ES-I3 (cell line): ENCODE measurements around the gene CACNB4.
A peak's percentile ranks its signal among the peaks of the same experiment; 100 is the strongest.
"Not testable (repeated sequence)": the region's sequence is repeated elsewhere in the genome, so short reads cannot be mapped to it uniquely, and the experiment has no call there.

ENCODE experiments used
- H3K36me3 ChIP-seq: 2 replicates; pipeline ENCODE4 v1.6.1; 2013; ENCODE audit warnings: mild to moderate bottlenecking, low read length, control low read depth, moderate library complexity; ENCODE audit not compliant: insufficient read depth
- H3K4me1 ChIP-seq: 2 replicates; pipeline ENCODE4 v1.6.1; 2013; ENCODE audit warnings: mild to moderate bottlenecking, control low read depth, low read length; ENCODE audit not compliant: insufficient read depth
- H3K9ac ChIP-seq: 2 replicates; pipeline ENCODE4 v1.6.1; 2013; ENCODE audit warnings: low read depth, mild to moderate bottlenecking, low read length, moderate library complexity
- H3K9me3 ChIP-seq: 2 replicates; pipeline ENCODE4 v1.6.1; 2013; ENCODE audit warnings: mild to moderate bottlenecking, low read length, moderate library complexity; ENCODE audit not compliant: control insufficient read depth, insufficient read depth

CACNB4 gene

DNA sequence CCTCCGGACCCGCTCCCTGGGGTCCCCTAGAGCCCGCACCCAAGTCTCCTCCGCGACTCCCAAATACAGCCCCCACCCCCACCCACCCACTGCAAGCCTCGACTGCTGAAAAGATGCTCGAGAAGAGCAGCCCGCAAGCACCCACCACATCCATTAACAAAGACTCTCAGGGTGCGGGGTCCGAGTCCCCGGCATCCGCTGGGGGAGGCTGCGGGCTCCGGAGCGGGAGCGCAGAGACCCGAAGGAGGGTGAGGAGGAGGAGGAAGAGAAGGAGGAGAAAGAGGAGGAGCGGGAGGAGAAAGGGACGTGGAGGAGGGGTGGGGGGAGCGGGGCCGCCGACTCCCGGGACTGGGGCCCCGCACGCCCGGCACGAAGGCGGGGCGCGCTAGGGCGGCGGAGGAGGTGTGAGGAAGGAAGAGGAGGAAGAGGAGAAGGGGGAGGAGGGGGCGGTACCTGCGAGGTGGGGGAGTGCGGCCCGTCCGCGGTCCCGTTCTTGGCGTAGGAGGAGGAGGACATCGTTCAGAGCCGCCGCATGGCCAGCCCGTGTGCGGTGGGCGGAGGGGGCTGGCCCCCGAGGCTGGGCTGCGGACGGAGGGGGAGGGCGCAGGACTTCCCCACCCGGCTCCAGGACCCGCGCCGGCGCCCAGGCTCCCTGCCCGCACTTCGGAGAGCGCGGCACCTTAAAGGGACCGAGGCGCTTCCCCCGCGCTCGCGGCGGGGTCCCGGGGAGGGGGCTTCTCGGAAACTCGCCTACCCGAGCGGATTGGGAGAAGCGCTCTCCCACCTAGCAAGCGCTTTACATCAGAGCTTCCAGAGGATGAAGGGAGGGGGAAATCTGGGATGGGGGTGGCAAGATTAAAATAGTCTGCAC is at the start of gene CACNB4:
TSS of gene CACNB4 (minus strand) at position 549 of the 871 bp plus-strand sequence.
- Histone ChIP-seq H3K9ac (peak within 1 kb of the TSS; percentile 56), H3K4me1 (no peaks in the 10 kb centered on the region), H3K36me3 (no peaks in the 10 kb centered on the region), H3K9me3 (no peaks in the 10 kb centered on the region)

DNA sequence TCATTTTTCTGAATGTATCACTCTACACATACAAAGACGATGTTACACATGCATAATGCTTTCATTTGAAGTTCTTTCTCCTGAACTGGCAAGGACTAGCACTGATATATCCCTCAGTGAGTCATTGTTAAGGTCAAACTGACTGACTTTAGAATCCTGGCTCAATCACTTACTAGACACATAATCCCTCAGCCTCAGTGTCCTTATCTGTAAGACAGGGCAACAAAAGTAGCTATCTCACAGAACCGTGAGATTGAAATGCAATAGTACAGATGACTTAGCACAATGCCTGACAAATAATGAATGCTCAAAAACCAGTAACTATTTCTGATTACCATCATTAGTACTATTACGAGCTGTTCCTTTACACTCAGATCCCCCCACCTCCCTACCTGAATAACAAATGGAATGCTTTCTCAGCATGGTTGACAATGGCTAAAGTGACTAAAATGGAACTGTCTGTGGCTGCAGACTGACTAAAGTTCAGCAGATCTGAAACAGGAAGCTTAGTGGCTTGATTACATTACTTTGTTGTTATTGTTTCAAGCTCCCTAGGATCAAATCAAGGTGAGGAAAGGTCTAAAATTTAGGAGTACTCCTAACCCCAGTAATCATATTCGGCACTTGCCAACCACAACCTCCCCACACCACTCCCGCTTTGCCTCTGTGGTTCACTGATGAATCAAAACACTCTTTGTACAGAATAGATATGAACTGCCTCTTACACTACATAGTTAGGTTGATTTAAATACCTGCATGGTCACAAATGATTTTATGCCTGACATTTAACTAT is 35.8 kb upstream of the CACNB4 start:
- H3K9me3 ChIP-seq, result no peaks in the 10 kb centered on the region
- H3K4me1 ChIP-seq, result peaks cover 10% of the 10 kb centered on the region
- H3K9ac ChIP-seq, result no peak overlapping the region
- H3K36me3 ChIP-seq, result no peaks in the 10 kb centered on the region

DNA sequence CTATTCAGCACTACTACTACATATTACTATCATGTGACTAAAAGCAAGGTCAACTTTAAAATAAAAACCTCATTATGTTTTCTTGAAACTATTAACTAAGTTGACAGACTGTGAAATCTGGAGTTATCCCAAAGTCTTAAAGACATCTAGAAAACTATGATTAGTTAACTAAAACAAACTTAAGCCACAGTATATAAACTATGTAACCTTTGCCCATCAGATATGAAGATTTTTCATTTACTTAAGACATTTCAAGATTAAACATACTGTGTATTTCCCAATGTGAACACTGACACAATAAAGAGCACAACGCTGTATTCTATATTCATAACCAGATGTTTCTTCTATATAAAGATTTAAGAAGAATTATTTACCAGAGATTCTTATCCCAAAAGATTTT is 33.5 kb upstream of the CACNB4 start:
- H3K36me3 ChIP-seq, result no peaks in the 10 kb centered on the region
- H3K4me1 ChIP-seq, result peaks cover 10% of the 10 kb centered on the region

DNA sequence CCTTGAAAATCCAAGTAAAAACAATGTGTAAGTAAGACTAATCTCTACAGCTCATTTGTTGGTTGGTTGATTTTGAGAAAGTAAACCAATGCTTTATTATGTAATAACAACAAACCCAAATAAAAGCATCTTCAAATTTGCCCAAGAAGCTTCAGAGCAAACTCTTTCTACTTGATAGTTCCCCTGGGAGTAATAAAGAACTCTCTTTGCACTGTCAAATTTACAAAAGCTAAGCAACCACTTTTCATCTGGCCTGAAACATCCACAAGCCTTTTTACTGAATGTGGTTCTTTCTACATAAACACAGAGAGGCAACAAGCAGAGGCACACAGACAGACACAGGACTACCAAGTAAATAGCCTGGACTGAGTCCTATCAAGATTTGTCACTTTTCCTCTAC is 28.8 kb upstream of the CACNB4 start:
- H3K9me3 ChIP-seq, result no peaks in the 10 kb centered on the region

More for the DNA sequence above, 33.5 kb upstream of the CACNB4 start:
- Histone ChIP-seq H3K9me3 (no peaks in the 10 kb centered on the region), H3K9ac (no peak overlapping the region)

DNA sequence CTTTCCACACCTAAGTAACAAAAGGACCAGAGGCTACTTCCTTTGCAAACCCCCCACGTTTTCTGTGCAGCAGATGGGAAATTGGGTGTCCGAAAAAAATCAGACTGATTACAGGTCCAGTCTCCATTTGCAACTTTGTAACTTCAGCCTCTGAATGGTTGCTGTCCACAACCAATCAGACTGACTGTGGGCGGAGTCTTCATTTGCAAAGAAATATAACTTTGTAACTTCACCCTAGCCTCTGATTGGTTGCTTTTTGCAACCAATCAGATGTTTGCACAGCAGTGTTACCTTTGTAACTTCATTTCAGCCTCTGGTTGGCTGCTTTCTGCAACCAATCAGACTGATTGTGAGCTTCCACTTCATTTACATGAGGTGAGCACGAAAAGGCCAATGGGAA is 27.8 kb upstream of the CACNB4 start:
- no peaks in the 10 kb centered on the region for H3K36me3 ChIP-seq
- no peak overlapping the region for H3K9ac ChIP-seq
- no peaks in the 10 kb centered on the region for H3K4me1 ChIP-seq
- no peaks in the 10 kb centered on the region for H3K9me3 ChIP-seq

More for the DNA sequence above, 28.8 kb upstream of the CACNB4 start:
- no peaks in the 10 kb centered on the region for H3K36me3 ChIP-seq
- no peaks in the 10 kb centered on the region for H3K4me1 ChIP-seq
- H3K9ac ChIP-seq, result no peak overlapping the region

DNA sequence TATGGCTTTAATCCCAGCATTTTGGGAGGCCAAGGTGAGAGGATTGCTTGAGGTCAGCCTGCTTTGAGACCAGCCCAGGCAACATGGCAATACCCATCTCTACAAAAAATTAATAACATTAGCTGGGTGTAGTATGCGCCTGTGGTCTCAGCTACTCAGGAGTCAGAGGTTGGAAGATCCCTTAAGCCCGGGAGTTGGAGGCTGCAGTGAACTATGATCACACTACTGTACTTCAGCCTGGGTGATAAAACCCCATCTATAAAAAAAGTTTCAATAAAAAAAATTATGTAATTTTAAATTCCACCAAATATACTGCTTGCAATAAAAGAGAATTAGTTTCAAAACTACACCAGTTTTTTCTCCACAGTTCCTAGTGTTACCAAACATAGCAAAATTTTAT is 23.3 kb upstream of the CACNB4 start:
- no peaks in the 10 kb centered on the region for H3K9me3 ChIP-seq
- H3K36me3 ChIP-seq, result no peaks in the 10 kb centered on the region
- no peak overlapping the region for H3K9ac ChIP-seq
- peaks cover 7% of the 10 kb centered on the region; the same call in 1 of the 2 replicates for H3K4me1 ChIP-seq

DNA sequence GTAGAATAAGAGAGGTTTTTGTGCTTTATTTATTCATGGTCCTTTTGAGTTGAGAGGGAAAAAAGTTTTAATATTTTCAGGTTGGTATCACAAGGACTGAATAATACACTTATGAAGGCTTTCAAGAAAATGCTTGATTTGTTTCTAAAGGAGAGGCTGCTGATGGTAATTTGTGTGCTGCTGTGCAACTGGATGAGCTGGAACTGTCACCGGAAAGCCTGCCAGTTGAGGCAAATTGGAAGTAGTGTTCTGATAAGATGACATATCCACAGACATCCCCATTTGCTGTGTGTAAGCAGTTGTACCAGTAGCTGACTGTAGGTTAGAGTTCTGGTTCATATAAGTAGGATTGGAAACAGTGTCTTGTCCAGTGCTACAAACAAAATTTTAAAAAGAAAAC is 21.6 kb upstream of the CACNB4 start:
- peaks cover 7% of the 10 kb centered on the region; the same call in 1 of the 2 replicates for H3K4me1 ChIP-seq
- H3K9ac ChIP-seq, result no peak overlapping the region
- H3K9me3 ChIP-seq, result no peaks in the 10 kb centered on the region
- H3K36me3 ChIP-seq, result no peaks in the 10 kb centered on the region

DNA sequence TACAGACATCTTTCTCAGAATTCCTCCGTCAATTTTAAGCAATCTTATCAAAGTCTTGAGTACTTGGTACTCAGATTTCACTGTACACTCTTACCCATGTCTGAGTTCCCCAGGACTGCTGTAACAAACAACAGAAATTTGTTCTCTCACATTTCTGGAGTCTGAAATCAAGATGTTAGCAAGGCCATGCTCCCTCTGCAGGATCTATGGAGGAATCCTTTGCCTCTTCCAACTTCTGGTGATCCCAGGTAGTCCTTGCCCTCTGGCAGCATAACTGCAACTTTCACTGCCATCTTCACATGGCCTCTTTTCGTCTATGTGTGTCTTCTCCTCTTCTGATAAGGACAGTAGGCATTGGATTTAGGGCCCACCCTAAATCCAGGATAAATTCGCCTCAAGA is 17.1 kb upstream of the CACNB4 start:
- no peak overlapping the region for H3K9ac ChIP-seq
- H3K9me3 ChIP-seq, result no peaks in the 10 kb centered on the region
- H3K4me1 ChIP-seq, result peaks cover 7% of the 10 kb centered on the region; the same call in 1 of the 2 replicates
- no peaks in the 10 kb centered on the region for H3K36me3 ChIP-seq

DNA sequence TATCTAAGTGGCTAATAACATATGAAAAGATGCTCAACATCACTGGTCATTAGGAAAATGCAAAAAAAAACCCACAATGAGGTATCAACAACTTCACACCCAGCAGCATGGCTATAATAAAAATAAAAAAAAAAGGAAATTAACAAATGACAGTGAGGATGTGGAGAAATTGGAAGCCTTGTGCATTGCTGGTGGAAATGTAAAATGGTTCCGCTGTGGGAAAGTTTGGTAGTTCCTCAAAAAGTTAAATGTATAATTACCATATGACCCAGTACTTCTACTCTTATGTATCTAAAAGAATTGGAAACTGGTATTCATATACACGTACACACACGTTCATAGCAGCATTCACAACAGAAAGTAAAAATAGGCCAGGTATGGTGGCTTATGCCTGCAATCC is 15.5 kb upstream of the CACNB4 start:
- Histone ChIP-seq H3K9me3 (no peaks in the 10 kb centered on the region), H3K4me1 (peaks cover 3% of the 10 kb centered on the region; the same call in 1 of the 2 replicates), H3K9ac (no peak overlapping the region), H3K36me3 (no peaks in the 10 kb centered on the region)

DNA sequence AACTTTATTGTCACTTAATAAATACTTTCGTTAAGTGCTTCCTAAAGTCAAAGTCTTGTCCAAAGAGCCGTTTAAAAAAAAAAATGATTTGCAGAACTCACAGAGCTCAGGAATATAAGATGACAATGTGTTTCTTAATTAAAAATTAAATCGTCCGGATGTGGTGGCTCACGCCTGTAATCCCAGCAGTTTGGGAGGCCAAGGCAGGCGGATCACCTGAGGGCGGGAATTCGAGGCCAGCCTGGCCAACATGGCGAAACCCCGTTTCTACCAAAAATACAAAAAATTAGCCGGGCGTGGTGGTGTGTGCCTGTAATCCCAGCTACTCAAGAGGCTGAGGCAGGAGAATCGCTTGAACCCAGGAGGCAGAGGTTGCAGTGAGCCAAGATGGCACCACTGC is 8.3 kb upstream of the CACNB4 start:
- H3K36me3 ChIP-seq, H3K9me3 ChIP-seq, H3K9ac ChIP-seq, H3K4me1 ChIP-seq: not testable (repeated sequence)

DNA sequence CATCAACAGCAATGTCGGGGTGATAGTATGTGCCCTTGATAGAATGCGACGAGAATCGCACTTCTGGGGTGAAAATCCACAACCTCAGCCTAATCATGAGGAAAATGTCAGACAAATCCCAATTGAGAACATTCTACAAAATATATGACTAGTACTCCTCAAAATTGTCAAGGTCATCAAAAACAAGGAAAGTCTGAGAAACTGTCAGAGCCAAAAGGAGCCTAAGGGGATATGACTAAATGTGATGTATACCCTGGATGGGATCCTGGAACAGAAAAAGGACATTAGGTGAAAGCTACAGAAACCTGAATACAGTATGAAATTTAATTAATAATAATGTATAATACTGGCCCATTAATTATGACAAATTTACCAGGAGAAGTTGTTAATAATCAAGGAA is 7.6 kb upstream of the CACNB4 start:
- Histone ChIP-seq H3K4me1 (no peaks in the 10 kb centered on the region), H3K9ac (no peak overlapping the region), H3K9me3 (no peaks in the 10 kb centered on the region), H3K36me3 (no peaks in the 10 kb centered on the region)

DNA sequence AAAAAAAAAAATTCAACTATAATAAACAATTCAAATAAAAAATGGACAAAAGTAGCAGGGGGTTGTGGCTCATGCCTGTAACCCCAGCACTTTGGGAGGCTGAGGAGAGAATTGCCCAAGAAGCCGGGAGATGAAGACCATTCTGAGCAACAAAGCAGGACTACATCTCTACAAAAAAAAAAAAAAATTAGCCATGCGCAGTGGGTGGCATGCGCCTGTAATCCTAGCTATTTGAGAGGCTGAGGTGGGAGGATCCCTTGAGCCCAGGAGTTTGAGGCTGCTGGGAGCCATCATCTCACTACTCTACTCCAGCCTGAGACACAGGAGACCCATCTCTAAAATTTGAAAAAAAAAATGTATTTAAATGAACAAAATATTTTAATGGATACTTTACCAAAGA is 4.4 kb upstream of the CACNB4 start:
- Histone ChIP-seq H3K36me3 (no peaks in the 10 kb centered on the region), H3K9me3 (no peaks in the 10 kb centered on the region), H3K9ac (no peak overlapping the region), H3K4me1 (no peaks in the 10 kb centered on the region)

DNA sequence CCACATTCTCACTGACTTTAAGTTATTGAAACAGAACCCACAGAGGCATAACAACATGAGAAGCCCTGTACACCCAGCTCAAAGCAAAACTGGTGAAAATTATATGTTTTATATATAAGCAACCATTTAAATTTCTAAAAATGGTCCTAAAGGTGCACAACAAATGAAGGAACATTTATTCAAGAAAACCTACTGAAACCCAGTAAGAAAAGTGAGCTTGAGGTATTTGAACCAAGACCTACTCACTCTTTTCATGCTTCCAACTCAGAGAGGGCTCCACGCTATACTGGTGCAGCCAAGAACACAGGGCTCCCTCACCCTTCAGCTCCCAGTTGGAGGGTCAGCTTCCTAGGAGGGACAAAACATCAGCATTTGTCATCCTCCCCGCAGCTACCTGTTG is 2.1 kb upstream of the CACNB4 start:
- Histone ChIP-seq H3K4me1 (no peaks in the 10 kb centered on the region), H3K9ac (no peak overlapping the region), H3K36me3 (no peaks in the 10 kb centered on the region), H3K9me3 (no peaks in the 10 kb centered on the region)

DNA sequence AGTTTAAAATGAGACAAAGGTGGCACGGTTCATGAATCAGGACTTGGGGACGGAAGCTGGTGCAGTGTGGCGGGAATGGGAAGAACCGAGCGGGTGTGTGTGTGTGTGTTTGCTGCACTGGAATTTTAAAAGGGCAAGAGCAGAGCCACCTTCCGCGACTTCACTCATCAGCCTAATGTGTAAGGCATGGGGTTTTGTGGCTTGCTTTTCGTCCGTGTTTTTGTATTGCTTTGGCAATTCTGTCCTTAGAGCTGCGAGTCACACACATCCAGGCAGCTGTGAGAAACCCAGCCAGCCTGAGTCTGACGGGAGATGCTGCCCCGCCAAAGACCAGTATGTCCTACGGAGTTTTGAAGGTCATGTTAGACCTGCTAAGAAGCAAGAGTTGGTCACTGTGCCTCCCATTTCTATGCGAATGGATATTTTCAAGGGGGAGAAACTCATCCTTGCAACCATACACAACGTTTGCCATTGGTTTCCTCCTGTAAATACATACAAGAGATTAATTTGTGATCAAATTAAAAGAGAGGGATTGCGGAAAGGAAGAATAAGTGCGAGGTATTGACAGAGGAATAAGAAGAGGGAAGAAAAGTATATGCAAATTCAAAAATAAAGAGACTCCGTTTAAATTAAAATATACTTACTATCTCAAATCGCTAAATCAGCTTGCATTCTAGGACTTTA is 665 bp upstream of the CACNB4 start:
- H3K9ac ChIP-seq, result peak overlapping the region; percentile 56
- H3K4me1 ChIP-seq, result no peaks in the 10 kb centered on the region
- H3K36me3 ChIP-seq, result no peaks in the 10 kb centered on the region
- no peaks in the 10 kb centered on the region for H3K9me3 ChIP-seq
